GM18520 (cell line): ENCODE results near the gene MED10.

Experiments
- ATAC-seq: cut with Tn5 transposase; IDR thresholded peaks from one replicate; pipeline ENCODE4 v1.9.1; 2021; ENCODE audit not compliant: unreplicated experiment

The MED10 gene

DNA sequence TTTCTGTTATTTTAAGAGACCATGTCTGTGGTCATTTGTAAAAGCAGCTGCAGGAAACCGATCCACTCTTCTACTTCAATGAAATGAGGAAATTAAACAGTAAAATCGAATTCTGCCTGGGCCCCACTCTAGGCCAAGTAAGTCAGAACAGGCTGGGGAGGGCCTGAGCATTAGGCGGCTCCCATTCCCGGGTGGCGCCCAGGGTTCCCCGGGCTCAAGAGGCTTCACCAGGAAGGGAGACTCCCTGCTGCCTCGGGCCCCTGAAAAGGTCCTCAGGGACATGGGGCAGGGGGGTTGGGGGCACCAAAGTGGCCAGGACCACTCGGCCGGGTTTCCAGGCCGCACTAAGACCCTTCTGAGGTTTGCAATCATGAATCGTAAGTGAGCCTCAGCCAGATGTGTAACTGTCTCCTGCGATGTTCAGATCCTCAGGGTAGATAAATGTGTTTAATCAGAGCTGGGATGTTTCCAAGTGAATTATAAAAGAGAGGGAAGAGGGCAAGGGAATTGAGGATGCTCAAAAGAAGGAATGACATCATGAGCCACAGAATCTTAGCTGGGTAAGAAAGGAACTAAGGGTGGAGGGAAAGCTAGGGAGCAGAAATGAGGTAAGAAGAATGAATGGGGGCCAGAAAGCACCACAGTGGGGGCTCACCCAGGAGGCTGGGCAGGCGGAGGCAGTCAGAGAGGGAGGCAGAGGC is 24.6 kb downstream of the MED10 start:
- no peak for ATAC-seq

DNA sequence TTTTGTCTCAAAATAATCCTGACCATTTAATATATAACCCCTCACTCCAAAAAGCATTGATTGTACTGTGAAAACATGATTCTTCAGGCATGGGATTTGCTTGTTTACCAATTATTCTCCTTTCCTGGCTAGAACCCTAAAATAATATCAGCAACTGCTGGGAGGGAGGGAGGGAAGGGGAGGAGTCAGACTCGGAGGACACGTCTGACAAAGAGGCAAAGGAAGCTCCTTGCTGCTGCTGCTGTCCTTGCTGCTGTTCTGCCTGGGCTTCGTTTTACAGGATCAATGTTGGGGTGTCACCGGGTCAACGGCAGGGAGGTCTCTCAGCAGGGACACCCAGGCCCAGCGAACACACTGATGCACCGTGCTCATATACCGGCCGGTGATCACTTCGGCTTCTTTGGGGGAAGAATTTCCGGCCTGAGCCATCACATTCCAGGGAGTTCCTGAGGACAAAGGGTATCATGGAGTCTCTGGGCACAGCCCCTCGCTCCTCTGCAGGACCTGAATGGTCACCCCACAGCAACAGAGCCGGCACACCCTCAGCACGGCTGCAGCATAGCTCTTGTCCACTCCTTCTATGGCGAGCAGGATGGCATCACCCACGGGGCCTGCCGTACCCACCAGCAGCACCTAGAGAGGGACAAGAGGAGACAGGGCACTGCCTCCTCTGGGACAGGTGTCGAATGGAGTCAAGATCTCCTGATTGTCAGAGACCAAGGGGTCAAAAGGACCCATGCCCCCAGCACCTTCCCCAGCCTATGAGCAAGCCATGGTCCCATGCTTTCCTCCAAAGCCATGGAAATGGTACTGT is 27.9 kb downstream of the MED10 start:
- ATAC-seq, result no peak

DNA sequence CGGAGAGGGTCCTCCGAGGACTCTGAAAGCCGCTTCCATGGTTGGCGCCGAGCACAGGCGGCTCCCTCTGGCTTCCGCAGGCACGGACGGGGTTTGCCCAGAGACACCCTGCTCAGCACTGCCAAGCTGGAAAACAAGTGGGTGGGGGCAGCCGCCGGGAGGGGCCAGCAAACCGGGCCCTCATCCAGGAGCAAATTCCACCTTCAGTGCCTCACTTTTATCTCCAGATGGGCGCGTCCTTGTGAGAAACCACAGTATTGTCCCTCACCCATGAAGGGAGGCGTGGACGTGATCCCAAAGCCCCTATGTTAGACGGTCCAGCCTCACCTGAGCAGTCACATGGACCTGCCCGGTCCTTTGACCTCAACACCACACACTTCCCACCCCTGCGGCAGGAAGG is 29.0 kb downstream of the MED10 start:
- ATAC-seq, result no peak

DNA sequence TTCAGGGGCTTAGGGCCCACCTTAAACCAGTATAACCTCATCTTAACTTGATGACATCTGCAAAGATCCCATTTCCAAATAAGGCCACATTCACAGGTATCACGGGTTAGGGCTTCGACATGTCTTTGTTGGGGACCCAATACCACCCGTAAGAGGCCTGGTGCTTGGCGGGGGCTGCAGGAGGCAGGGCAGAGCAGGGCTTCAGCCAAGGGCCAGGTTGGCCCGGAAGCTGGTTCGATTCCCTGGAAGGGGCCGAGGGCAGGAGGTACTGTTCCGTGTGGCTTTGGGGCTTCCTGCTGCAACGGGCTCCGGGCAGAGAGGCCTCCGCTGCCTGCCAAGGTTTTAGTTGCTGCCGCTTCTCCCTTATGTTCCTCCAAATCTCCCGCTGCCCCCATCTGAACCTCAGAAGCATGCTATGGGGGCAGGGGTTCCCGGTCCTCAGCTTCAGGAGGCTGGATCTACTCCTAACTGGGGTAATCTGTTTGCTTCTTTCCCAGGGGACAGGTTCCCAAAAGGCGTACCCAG is 29.8 kb downstream of the MED10 start:
- ATAC-seq, result no peak

DNA sequence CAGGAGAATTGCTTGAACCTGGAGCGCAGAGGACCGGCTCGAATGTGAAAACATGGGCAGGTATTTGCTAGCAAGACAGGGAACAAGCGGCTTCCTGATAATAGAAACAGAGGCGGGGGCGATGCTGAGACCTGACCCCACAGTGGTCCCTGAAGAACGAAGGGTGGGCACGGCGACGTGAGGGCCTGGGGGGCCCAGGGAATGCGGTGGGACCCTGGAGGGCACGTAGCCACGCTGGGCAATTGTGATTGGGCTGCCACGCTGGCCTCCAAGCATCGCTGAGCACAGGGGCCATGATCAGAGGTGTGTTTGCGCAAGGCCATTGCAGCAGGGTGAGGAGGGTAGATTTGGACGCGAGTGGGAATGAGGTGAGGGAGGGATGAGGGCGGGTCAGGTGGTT is 30.7 kb downstream of the MED10 start:
- ATAC-seq, result no peak

DNA sequence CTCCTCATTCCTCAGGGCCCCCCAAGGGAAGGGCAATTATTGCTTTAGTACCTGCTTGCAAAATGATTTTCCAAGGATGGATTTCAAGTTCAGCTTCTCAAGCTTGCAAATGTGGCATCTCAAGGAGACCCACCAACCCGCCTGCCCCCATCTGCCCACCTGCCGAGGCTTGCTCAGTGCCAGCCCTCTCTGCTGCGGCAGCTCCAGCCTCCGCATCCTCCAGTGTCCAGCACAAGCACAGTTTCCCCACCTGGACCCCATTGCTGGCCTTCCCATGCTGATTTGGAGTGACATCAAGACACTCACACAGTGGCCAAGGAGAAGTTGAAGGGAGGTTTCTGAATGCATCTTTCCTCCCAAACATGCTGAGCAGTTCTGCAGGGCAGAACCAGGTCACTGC is 31.2 kb downstream of the MED10 start:
- ATAC-seq, result no peak

DNA sequence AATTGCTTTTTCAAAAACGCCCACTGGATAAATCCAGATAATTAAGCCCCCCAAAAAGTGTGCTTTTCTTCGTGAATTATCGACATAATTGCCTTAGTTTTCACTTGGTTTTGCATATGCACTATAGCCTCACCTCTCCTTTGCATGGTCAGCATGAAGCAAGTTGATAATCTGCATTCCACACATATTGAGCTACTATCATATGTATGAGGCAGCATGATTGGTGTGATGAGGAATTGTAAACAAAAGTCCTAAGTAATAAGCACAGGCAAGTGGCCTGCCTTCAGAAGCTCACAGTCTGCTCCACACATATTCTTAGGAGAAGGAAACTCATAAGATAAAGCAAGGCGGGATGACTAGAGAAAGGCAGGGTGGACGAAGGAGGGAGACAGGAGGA is 33.8 kb downstream of the MED10 start:
- ATAC-seq, result no peak

DNA sequence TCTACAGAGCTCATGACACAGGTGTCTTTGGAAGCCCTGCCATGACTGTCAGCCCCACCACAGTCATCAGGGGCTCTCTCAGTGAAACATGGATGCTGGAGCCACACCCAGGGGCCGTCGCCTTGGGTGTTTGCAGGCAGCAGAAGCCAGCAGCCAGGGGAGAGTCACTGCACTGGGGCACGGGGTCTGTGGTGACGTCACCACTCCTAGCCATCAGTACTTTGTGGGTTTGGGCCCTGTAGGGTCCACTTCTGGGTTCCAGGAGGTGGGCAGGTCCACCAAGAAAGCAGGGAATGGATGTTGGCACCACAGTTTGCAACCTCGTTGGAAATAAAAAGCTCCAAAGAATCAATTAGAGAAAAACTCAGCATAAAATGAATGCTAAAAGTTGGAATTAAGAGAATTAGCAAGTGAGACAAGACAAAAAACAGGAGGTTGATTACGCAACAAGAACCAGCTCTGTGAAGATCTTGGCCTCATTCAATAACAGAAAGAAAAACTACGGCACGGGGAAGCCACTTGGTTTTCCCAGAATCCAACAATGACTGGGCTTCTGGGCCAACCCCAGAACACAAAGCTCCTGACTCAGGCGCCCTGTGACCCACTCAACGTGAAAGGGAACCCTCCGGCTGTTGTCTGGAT is 34.3 kb downstream of the MED10 start:
- no peak for ATAC-seq

DNA sequence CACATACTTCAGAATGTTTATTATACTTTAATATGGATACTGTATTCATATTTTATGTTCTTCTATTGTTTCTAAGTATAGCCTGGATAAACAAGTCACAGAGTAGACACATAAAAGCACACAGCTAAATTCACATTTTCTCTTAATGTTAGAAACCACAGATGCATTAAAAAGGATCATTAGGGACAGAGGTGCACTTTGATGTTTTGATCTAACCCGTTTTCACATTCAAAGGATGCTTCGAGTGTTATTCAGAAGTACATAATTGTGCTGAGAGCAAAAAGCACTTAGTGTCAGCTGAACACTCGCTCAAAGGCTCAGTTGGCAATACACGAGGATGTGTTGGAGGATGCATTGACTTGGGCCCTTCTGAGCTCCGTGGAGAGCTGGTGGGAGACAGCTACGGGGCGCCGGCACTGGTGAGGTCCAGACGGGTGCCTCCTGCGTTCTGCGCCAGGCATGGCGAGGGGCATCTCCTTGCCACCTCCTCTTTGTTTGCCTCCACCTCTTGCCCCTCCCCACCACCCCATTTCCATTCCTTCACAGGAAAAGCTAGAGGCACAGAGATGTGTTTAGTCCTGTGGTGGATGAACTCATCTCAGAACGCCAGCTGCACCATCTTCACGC is 35.5 kb downstream of the MED10 start:
- no peak for ATAC-seq

DNA sequence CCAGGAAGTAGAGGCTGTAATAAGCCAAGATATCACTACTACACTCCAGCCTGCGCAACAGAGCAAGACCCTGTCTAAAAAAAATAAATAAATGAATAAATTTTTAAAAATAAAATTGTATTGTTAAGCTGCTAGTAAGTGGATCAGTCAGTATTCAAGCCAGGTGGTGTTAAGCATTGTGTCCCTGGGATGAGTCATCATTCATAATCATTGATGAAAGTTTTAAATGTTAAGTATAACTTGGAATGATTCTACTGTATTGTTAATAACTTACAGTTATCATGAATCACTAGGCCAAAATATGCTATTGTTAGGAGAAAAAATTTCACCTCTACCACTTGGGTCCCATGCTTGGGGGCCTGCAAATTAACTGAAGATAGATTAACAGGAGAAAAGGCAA is 38.2 kb downstream of the MED10 start:
- no peak for ATAC-seq

DNA sequence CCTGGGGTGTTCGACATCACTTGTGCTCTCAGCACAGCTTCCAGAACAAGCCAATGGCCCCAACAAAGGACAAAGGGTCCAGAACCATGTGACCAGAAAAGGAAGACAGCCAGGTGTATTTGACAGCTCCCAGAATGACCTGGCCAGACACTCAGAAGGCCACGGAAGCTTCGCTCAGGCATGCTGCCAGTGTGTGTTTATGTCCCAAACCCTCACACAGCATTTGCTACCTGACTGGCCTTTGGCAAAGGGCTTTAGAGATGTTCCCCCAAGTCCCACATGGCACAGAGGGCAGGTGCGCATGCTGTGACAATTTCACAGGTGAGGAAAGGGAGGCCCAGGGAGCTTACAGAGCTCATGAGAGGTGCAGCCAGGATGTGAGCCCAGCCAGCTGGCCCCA is 39.5 kb downstream of the MED10 start:
- no peak for ATAC-seq

DNA sequence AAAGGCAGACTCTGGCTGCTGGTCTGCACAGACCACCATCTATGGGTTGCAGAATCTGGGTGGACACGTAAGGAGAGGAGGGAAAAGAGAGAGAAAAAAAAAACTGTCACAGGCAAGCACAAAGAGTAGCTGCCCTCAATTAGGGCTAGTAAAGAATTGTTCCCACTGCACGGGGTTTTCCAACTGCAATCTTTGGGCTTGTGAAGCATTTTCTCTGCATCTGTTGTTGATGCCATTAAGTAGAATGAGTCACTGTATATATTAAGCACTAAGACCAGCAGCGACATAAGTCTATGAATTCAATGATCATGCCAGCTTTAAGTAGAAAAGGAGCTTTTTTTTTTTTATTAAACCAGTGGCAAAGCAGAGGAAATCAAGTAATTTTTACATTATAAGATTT is 40.2 kb downstream of the MED10 start:
- ATAC-seq, result no peak

DNA sequence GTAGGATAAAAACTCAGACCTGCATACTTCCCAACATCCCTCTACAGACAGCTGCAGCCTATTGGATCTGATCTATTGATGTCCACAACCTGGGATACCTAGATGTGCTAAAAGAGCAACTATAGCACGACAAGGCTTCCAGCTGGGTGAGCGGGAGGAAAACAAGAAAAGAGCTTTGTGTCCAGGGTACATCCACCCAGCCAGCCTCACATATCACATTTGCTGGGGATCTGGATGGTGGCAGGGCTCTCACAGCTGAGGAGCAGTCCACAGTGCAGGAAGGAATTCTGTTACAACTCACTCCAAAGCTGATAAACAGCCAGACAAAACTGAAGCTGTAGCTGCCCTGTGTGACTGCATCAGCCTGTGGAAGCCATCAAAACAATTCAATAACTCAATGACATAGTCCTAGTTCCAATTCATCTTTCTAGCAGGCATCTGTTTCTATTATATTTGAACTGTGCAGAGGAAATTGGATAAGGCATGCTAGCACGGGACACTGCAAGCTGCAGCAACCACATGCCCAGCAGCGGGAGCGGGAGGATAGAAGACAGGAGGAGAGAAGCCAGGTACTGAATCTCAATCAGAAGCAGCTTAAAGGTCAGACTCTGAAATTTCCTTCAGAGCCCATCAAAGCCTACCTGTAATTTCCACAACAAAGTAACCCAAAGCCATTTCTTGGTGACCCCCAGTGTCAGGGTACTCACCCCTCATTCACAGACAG is 45.0 kb downstream of the MED10 start:
- ATAC-seq, result no peak

DNA sequence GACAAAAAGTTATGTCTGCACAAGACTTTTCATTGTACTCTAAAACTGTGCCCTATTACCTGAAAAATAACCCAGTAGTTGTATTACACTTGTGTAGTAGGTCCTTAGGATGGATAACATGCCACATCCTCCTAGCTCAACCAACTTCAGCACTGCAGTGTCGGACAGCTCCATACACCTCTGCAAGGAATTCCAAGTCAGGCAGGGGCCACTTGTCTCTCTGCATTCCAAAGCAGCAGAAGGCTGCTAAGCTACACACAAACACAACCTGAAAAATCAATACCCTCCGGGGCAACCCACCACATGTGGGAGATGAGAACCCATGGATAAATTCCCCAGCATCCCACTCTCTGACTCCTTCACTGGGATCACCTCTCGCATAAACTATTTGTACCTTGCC is 50.2 kb downstream of the MED10 start:
- no peak for ATAC-seq

DNA sequence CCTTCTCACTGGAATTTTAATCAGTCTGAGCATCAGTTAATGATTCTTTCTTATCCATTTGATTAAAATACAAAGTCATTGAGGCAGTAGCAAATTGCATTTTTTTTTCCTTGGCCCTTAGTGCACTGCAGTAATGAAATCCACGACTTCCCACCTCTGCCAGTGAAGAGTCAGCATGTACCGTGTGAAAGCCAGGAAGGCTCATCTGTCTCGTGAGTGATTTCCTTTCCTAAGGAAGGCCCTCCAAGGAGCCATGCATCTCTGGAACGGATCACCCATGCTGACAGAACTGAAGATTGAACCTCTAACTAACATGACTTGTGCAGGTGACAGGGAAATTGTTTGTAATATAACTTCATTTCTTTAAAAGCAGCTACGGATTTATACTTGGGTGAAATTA is 51.6 kb downstream of the MED10 start:
- ATAC-seq, result no peak

DNA sequence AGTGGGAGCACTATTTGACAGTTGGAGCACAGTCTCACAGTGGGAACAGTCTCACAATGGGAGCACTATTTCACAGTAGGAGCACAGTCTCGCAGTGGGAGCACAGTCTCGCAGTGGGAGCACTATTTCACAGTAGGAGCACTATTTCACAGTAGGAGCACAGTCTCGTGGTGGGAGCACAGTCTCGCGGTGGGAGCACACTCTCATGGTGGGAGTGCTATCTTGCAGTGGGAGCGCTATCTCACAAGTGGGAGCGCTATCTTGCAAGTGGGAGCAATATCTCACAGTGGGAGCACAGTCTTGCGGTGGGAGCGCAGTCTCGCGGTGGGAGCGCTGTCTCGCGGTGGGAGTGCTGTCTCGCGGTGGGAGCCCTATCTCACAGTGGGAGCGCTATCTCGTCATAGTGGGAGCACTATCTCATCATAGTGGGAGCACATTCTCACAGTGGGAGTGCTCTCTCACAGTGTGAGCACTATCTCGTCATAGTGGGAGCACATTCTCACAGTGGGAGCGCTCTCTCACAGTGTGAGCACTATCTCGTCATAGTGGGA is 56.1 kb downstream of the MED10 start:
- no peak for ATAC-seq
